ENCODE measurements around the gene MORN5.
A peak's percentile ranks its signal among the peaks of the same experiment; 100 is the strongest.

MORN5 gene

GRCh38 chr9:122228191-122228567 is 68.5 kb downstream of the MORN5 start:
- in situ Hi-C loops (cut with MboI; ENCODE audit: low sequenced_read_pairs, unreplicated experiment), result no loop called here
- DNase-seq (ENCODE audit: low spot score), result peak; percentile 56
- no peak for TF ChIP-seq CTCF (IDR thresholded peaks at IDR 0.05; ENCODE audit: borderline replicate concordance, control extremely low read depth, extremely low read depth, insufficient read depth, missing control alignments)

- DNase-seq (ENCODE audit: low spot score), result peak; percentile 50
- TF ChIP-seq CTCF (IDR thresholded peaks at IDR 0.05; ENCODE audit: borderline replicate concordance, control extremely low read depth, extremely low read depth, insufficient read depth, missing control alignments), result no peak
- in situ Hi-C loops (cut with MboI; ENCODE audit: low sequenced_read_pairs, unreplicated experiment), result no loop called here
These were observed 69.1 kb downstream of the MORN5 start, which contains the start of gene LHX6 for GRCh38 chr9:122228568-122229484. LHX6 (minus strand) TSS chr9:122228957; CDS start chr9:122228740, 217 bp downstream.

- no peak for TF ChIP-seq CTCF (IDR thresholded peaks at IDR 0.05; ENCODE audit: borderline replicate concordance, control extremely low read depth, extremely low read depth, insufficient read depth, missing control alignments)
- in situ Hi-C loops (cut with MboI; ENCODE audit: low sequenced_read_pairs, unreplicated experiment), result no loop called here
These were observed 69.8 kb downstream of the MORN5 start for GRCh38 chr9:122229485-122229837.

GRCh38 chr9:122232796-122233306 is 73.1 kb downstream of the MORN5 start:
- no peak for DNase-seq (ENCODE audit: low spot score)
- in situ Hi-C loops (cut with MboI; ENCODE audit: low sequenced_read_pairs, unreplicated experiment), result no loop called here
- TF ChIP-seq CTCF (IDR thresholded peaks at IDR 0.05; ENCODE audit: borderline replicate concordance, control extremely low read depth, extremely low read depth, insufficient read depth, missing control alignments), result no peak

More at GRCh38 chr9:122229485-122229837, 69.8 kb downstream of the MORN5 start:
- no peak for DNase-seq (ENCODE audit: low spot score)

- in situ Hi-C loops (cut with MboI; ENCODE audit: low sequenced_read_pairs, unreplicated experiment), result no loop called here
- TF ChIP-seq CTCF (IDR thresholded peaks at IDR 0.05; ENCODE audit: borderline replicate concordance, control extremely low read depth, extremely low read depth, insufficient read depth, missing control alignments), result no peak
- no peak for DNase-seq (ENCODE audit: low spot score)
These were observed 74.5 kb downstream of the MORN5 start for GRCh38 chr9:122234022-122234748.

GRCh38 chr9:122236681-122237080 is 77.0 kb downstream of the MORN5 start:
- TF ChIP-seq CTCF (IDR thresholded peaks at IDR 0.05; ENCODE audit: borderline replicate concordance, control extremely low read depth, extremely low read depth, insufficient read depth, missing control alignments), result no peak
- in situ Hi-C loops (cut with MboI; ENCODE audit: low sequenced_read_pairs, unreplicated experiment), result no loop called here
- DNase-seq (ENCODE audit: low spot score), result no peak
